IPS DF 19.7 (cell line): ENCODE measurements around the gene PCDHB9.
"Not testable (repeated sequence)": the region's sequence is repeated elsewhere in the genome, so short reads cannot be mapped to it uniquely, and the experiment has no call there.

Experiments
- DNase-seq: peaks from one replicate; pipeline ENCODE4 v3.0.0-alpha.2; 2013; ENCODE audit warnings: low read depth, low spot score

PCDHB9 gene

GRCh38 chr5:141186897-141187512 lies at the start of gene PCDHB9:
PCDHB9 (plus strand) TSS chr5:141187161; CDS start chr5:141187319, 158 bp downstream.
- DNase-seq = no peak

- DNase-seq = not testable (repeated sequence)
Measured at GRCh38 chr5:141137346-141137745, 49.6 kb upstream of the PCDHB9 start.

- no peak for DNase-seq
Measured at GRCh38 chr5:141149812-141150211, 37.1 kb upstream of the PCDHB9 start, which contains the start of gene PCDHB6. PCDHB6 (plus strand) TSS chr5:141150057; CDS start chr5:141150258, 201 bp downstream.

- DNase-seq = no peak
Measured at GRCh38 chr5:141150224-141150992, 36.6 kb upstream of the PCDHB9 start.

- no peak for DNase-seq
Measured at GRCh38 chr5:141150993-141151325, 36.0 kb upstream of the PCDHB9 start.

- DNase-seq = not testable (repeated sequence)
Measured at GRCh38 chr5:141151632-141152031, 35.3 kb upstream of the PCDHB9 start.

GRCh38 chr5:141152096-141152495 lies 34.9 kb upstream of the PCDHB9 start:
- not testable (repeated sequence) for DNase-seq

GRCh38 chr5:141155540-141156374 lies 31.2 kb upstream of the PCDHB9 start:
- no peak for DNase-seq

GRCh38 chr5:141157356-141157755 lies 29.6 kb upstream of the PCDHB9 start:
- not testable (repeated sequence) for DNase-seq

GRCh38 chr5:141157901-141158300 lies 29.1 kb upstream of the PCDHB9 start:
- not testable (repeated sequence) for DNase-seq

- no peak for DNase-seq
Measured at GRCh38 chr5:141172381-141173204, 14.4 kb upstream of the PCDHB9 start, which contains the start of gene PCDHB7. PCDHB7 (plus strand) TSS chr5:141172644; CDS start chr5:141172836, 192 bp downstream.

- not testable (repeated sequence) for DNase-seq
Measured at GRCh38 chr5:141174291-141175104, 12.5 kb upstream of the PCDHB9 start.

- DNase-seq = no peak
Measured at GRCh38 chr5:141175933-141176332, 11.0 kb upstream of the PCDHB9 start.

GRCh38 chr5:141177577-141178191 lies 9.3 kb upstream of the PCDHB9 start, which contains the start of gene PCDHB8:
PCDHB8 (plus strand) TSS chr5:141177790; CDS start chr5:141178035, 245 bp downstream.
- not testable (repeated sequence) for DNase-seq

- DNase-seq = not testable (repeated sequence)
Measured at GRCh38 chr5:141179371-141179770, 7.6 kb upstream of the PCDHB9 start.

GRCh38 chr5:141179876-141180275 lies 7.1 kb upstream of the PCDHB9 start:
- not testable (repeated sequence) for DNase-seq

- DNase-seq = no peak
Measured at GRCh38 chr5:141180313-141180712, 6.6 kb upstream of the PCDHB9 start.

- DNase-seq = peak; percentile 52
Measured at GRCh38 chr5:141182248-141182647, 4.7 kb upstream of the PCDHB9 start, which contains the start of gene PCDHB16. PCDHB16 (plus strand) TSS chr5:141182387; CDS start chr5:141182560, 173 bp downstream.

GRCh38 chr5:141184117-141184855 lies 2.7 kb upstream of the PCDHB9 start:
- DNase-seq = not testable (repeated sequence)
